Endothelial cell of umbilical vein (primary cell): ENCODE results near the gene LYRM4. TPM values are rescaled to one million over a fixed set of nuclear protein-coding genes. Genes with fewer than 3 reads are reported as not detected.

ENCODE experiments used
- BruUV-seq: library from RNA; stranded (reverse); fragments of 400-500 nt; replicated peaks from 2 replicates; lab custom pipeline; 2021; lab: Mats Ljungman, UMichigan
- CTCF ChIA-PET: fragments of 300-600, 350-600 bp; sonication (Branson Sonifier 250); formaldehyde crosslinking; loops from one replicate; lab custom pipeline; 2021; ENCODE audit warnings: antibody characterized with exemption, inconsistent platforms; lab: Charles Lee
- POLR2A ChIA-PET: fragments of 300-600, 350-600 bp; sonication (Branson Sonifier 250); formaldehyde crosslinking; loops from one replicate; lab custom pipeline; 2021; ENCODE audit warnings: antibody characterized with exemption, inconsistent platforms; lab: Charles Lee
- DNase-seq: peaks from one replicate; pipeline ENCODE4 v3.0.0-alpha.2; 2011; ENCODE audit warnings: low read depth, low spot score
- FAIRE-seq: peaks from 2 replicates; lab custom pipeline; 2011; peaks lifted over from hg19 to GRCh38; lab: Jason Lieb, UNC
- H2AFZ ChIP-seq: 2 replicates; pipeline ENCODE4 v1.6.0; 2012; ENCODE audit warnings: low read depth, low read length, control low read depth, inconsistent platforms
- H3K27ac ChIP-seq: 2 replicates; pipeline ENCODE4 v1.5.1; 2011; ENCODE audit warnings: low read depth, mild to moderate bottlenecking, control low read depth, low read length, moderate library complexity; ENCODE audit not compliant: insufficient read depth
- H3K27me3 ChIP-seq, 2 experiments: 2 replicates each; pipeline versions ENCODE4 v1.6.0 to v1.6.1; 2011; ENCODE audit warnings: low read length in 2 of 2, mixed read lengths in 1 of 2; ENCODE audit not compliant: control insufficient read depth in 2 of 2, insufficient read depth in 2 of 2
- H3K36me3 ChIP-seq, 2 experiments: 2 replicates in 1 of 2; 3 replicates in 1 of 2; pipeline ENCODE4 v1.5.1; 2011; ENCODE audit warnings: low read length in 2 of 2, mild to moderate bottlenecking in 1 of 2, moderate library complexity in 1 of 2; ENCODE audit not compliant: control insufficient read depth in 2 of 2, insufficient read depth in 2 of 2; ENCODE audit errors: extremely low read depth in 1 of 2
- H3K4me1 ChIP-seq: 3 replicates; pipeline ENCODE4 v1.5.1; 2011; ENCODE audit warnings: mild to moderate bottlenecking, low read length; ENCODE audit not compliant: control insufficient read depth, insufficient read depth; ENCODE audit errors: extremely low read depth
- H3K4me2 ChIP-seq: 2 replicates; pipeline ENCODE4 v1.6.1; 2011; ENCODE audit warnings: low read length, control low read depth, mixed read lengths; ENCODE audit not compliant: insufficient read depth
- H3K4me3 ChIP-seq, 3 experiments: fragments of 200-600 bp in 1 of 3; sonication (generic), shearing (Covaris generic) in 1 of 3; replicated peaks in 1 of 3; 2 replicates each; pipeline ENCODE4 v1.5.1; 2011 to 2016; ENCODE audit warnings: control low read depth in 3 of 3, low read length in 3 of 3, mild to moderate bottlenecking in 2 of 3, inconsistent platforms in 1 of 3, low read depth in 1 of 3, moderate library complexity in 1 of 3; ENCODE audit not compliant: insufficient read depth in 1 of 3
- H3K79me2 ChIP-seq: 2 replicates; pipeline ENCODE4 v1.6.0; 2012; ENCODE audit warnings: low read length, inconsistent platforms; ENCODE audit not compliant: control insufficient read depth, insufficient read depth
- H3K9ac ChIP-seq: replicated peaks from 2 replicates; pipeline ENCODE3; 2011; ENCODE audit warnings: low read length, control low read depth; ENCODE audit not compliant: insufficient read depth; ENCODE audit errors: extremely low read depth
- H3K9me1 ChIP-seq: replicated peaks from 3 replicates; pipeline ENCODE4 v1.6.0; 2011; ENCODE audit warnings: mild to moderate bottlenecking, low read length; ENCODE audit not compliant: control insufficient read depth, insufficient read depth; ENCODE audit errors: extremely low read depth
- H3K9me3 ChIP-seq: replicated peaks from 2 replicates; pipeline ENCODE4 v1.5.1; 2012; ENCODE audit warnings: low read length, inconsistent platforms; ENCODE audit not compliant: control insufficient read depth, insufficient read depth
- H4K20me1 ChIP-seq: replicated peaks from 2 replicates; pipeline ENCODE3; 2011; ENCODE audit warnings: mild to moderate bottlenecking, low read length; ENCODE audit not compliant: control insufficient read depth, insufficient read depth; ENCODE audit errors: extremely low read depth
- EZH2 ChIP-seq: IDR thresholded peaks from 2 replicates; pipeline ENCODE4 v1.6.1; 2012; ENCODE audit warnings: borderline replicate concordance, low read depth, mild to moderate bottlenecking, moderate library complexity, low read length, inconsistent platforms; ENCODE audit not compliant: severe bottlenecking
- FOS ChIP-seq: IDR thresholded peaks from 2 replicates; pipeline ENCODE4 v1.6.1; 2011; ENCODE audit warnings: mild to moderate bottlenecking, low read length, moderate library complexity, borderline replicate concordance; ENCODE audit not compliant: insufficient read depth
- GATA2 ChIP-seq: IDR thresholded peaks from 2 replicates; pipeline ENCODE4 v1.7.0; 2011; ENCODE audit warnings: low read depth, mild to moderate bottlenecking, moderate library complexity, mixed read lengths, low read length; ENCODE audit not compliant: insufficient read length, insufficient read depth
- JUN ChIP-seq: IDR thresholded peaks from 2 replicates; pipeline ENCODE4 v1.6.1; 2011; ENCODE audit warnings: borderline replicate concordance, low read depth; ENCODE audit not compliant: insufficient read length, insufficient read depth
- MYC ChIP-seq: IDR thresholded peaks from one replicate; pipeline ENCODE4 v1.6.1; 2011; ENCODE audit warnings: mild to moderate bottlenecking, low read depth, low read length
- POLR2A ChIP-seq: IDR thresholded peaks from 2 replicates; pipeline ENCODE4 v1.6.1; 2012; ENCODE audit warnings: low read depth, mild to moderate bottlenecking, control low read depth, low read length
- POLR2AphosphoS5 ChIP-seq: IDR thresholded peaks from 2 replicates; pipeline ENCODE4 v1.6.1; 2012; ENCODE audit warnings: low read depth, mild to moderate bottlenecking, control low read depth, low read length, moderate library complexity; ENCODE audit not compliant: insufficient read depth
- dilution Hi-C: fragments of 300-500 bp; cut with MboI; formaldehyde crosslinking; loops from one replicate; pipeline ENCODE4 v1.15.0; 2019; ENCODE audit warnings: low sequenced_read_pairs; ENCODE audit not compliant: extremely low pct_ligation_motif_present
- intact Hi-C: fragments of 100-400 bp; cut with micrococcal nuclease; formaldehyde crosslinking; loops from one replicate; pipeline ENCODE4 v1.10.0; 2022
- polyA plus RNA-seq, 4 experiments: library from polyadenylated mRNA; depleted of rRNA in 3 of 4; stranded (reverse) in 3 of 4; unstranded in 1 of 4; fragments of >200 nt; gene quantifications; 2 replicates each; pipeline versions ENCODE4 v1.2.1 to v1.2.3, GENCODE V29; 2011 to 2012; ENCODE audit warnings: missing spikeins in 1 of 4
- total RNA-seq: library from RNA; stranded (reverse); gene quantifications from 2 replicates; pipeline ENCODE4 v1.2.3, GENCODE V29; 2021
- TF ChIP-seq, protein P1 (sequence below): IDR thresholded peaks from 2 replicates; pipeline ENCODE4 v1.6.1; 2011; ENCODE audit not compliant: insufficient read depth, insufficient read length
- TF ChIP-seq, protein P2 (sequence below), 2 donors: IDR thresholded peaks; 1 replicate in 1 of 2; 2 replicates in 1 of 2; pipeline ENCODE4 v1.5.1; 2011; ENCODE audit warnings: low read length in 2 of 2, mild to moderate bottlenecking in 2 of 2, moderate library complexity in 2 of 2, control low read depth in 1 of 2, inconsistent platforms in 1 of 2, low read depth in 1 of 2; ENCODE audit not compliant: insufficient read depth in 1 of 2; ENCODE audit errors: extremely low read depth in 1 of 2

LYRM4 gene
- total and polyA plus RNA-seq, 2 donors (not counting 3 experiments of a cell fraction or from before 2014, with no cell fraction given): 39.5 to 44.0 TPM

DNA sequence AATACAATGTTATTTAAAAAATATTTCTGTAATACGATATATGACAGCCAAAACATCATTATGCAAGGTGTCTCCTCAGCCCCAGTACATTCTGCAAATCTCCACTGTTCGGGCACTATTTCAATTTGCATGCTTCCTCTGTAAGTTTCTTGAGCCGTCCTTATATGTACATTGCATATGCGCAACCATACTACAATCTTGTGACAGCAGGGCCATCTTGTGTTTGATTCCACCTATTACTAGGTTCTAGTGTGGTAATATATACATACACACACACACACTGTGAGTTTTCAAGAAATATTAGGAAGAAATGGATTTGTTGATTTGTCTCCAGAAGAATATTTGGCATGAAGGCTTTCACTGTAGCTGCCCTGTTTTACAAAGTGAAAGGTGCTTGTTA is 9.8 kb downstream of the LYRM4 start:
- Histone ChIP-seq H4K20me1 (no peaks in the 10 kb centered on the region), H3K9ac (no peak overlapping the region), H3K79me2 (peaks cover 7% of the 10 kb centered on the region), H3K27ac (no peak overlapping the region), H3K9me1 (no peaks in the 10 kb centered on the region), H3K4me3 (no peak overlapping the region), H3K9me3 (no peaks in the 10 kb centered on the region), H2AFZ (no peak overlapping the region), H3K4me1 (no peaks in the 10 kb centered on the region), H3K4me2 (no peak overlapping the region), H3K27me3 (no peaks in the 10 kb centered on the region), H3K36me3 (no peaks in the 10 kb centered on the region)
- TF ChIP-seq POLR2AphosphoS5 (no peak), EZH2 (no peak), FOS (no peak), GATA2 (no peak), MYC (no peak), JUN (no peak), POLR2A (no peak)
- TF ChIP-seq, protein P1, sequence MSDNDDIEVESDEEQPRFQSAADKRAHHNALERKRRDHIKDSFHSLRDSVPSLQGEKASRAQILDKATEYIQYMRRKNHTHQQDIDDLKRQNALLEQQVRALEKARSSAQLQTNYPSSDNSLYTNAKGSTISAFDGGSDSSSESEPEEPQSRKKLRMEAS: no peak
- TF ChIP-seq, protein P2, sequence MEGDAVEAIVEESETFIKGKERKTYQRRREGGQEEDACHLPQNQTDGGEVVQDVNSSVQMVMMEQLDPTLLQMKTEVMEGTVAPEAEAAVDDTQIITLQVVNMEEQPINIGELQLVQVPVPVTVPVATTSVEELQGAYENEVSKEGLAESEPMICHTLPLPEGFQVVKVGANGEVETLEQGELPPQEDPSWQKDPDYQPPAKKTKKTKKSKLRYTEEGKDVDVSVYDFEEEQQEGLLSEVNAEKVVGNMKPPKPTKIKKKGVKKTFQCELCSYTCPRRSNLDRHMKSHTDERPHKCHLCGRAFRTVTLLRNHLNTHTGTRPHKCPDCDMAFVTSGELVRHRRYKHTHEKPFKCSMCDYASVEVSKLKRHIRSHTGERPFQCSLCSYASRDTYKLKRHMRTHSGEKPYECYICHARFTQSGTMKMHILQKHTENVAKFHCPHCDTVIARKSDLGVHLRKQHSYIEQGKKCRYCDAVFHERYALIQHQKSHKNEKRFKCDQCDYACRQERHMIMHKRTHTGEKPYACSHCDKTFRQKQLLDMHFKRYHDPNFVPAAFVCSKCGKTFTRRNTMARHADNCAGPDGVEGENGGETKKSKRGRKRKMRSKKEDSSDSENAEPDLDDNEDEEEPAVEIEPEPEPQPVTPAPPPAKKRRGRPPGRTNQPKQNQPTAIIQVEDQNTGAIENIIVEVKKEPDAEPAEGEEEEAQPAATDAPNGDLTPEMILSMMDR (IDR thresholded peaks at IDR 0.05; ENCODE audit: extremely low read depth in 1 of 2, insufficient read depth in 1 of 2, low read depth in 1 of 2, low read length in 2 of 2): no peak
- DNase-seq (no peak), FAIRE-seq (no peak)
- ChIA-PET CTCF (no interaction called here), POLR2A (no interaction called here)
- dilution Hi-C loops (no loop called here), intact Hi-C loops (no loop called here)
- no TSS peak for BruUV-seq
